ENCODE data around the gene PARK7. TPM values are rescaled to one million over a fixed set of nuclear protein-coding genes. Genes with fewer than 3 reads are reported as not detected.
"Not testable (repeated sequence)": the region's sequence is repeated elsewhere in the genome, so short reads cannot be mapped to it uniquely, and the experiment has no call there.

PARK7 gene
- polyA plus RNA-seq, 12 donors: 238 to 336 (median 303) TPM; not detected in 1

DNA sequence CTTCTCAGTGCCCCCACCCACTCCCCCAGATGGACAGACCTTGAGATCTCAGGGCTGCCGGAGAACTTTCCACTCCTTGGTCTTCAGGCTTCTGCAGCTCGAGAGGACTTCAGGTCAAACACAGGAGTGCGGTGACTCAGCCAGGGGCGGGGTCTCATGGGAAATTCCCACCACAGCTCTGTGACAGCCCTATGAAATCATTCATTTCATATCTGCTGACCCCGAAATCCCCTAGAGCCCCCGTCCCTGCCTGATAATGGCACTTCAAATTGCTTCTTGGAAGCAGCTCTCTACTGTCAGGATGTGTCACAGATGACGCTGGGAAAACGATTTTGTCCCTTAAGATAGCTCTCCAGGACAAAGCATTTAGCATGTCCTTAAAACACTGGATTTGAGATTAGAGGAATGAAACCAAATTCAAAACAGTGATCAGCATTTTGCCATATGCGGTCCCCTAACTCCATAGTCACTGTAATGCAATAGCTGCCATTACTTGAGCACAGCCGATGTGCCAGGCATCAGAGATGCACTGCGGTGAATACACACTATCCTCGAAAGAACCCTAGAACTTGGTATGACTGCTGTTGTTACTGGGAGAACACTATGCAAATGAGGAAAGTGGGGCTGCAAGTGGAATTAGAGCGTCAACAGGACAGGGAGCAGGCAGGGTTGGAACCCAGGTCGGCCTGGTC, 20.6 kb upstream of the PARK7 start, which contains the start of gene TNFRSF9:
Gene TNFRSF9, minus strand, starts transcription at position 95 of the 692 bp plus-strand sequence. CDS start 845 bp downstream, outside the sequence.
- DNase-seq: no peak

DNA sequence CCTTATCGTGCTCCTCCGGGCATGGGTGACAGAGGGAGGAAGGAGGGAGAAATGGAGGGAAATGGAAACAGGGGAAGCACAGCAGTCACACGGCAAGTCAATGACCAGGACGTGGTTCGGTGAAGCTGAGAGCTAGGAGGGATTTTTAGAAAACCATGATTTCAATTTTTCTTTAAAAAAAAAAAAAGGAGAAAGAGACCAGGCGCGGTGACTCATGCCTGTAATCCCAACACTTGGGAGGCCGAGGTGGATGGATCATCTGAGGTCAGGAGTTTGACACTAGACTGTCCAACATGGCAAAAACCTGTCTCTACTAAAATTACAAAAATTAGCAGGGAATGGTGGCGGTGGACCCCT, 20.1 kb upstream of the PARK7 start:
- DNase-seq: no peak

DNA sequence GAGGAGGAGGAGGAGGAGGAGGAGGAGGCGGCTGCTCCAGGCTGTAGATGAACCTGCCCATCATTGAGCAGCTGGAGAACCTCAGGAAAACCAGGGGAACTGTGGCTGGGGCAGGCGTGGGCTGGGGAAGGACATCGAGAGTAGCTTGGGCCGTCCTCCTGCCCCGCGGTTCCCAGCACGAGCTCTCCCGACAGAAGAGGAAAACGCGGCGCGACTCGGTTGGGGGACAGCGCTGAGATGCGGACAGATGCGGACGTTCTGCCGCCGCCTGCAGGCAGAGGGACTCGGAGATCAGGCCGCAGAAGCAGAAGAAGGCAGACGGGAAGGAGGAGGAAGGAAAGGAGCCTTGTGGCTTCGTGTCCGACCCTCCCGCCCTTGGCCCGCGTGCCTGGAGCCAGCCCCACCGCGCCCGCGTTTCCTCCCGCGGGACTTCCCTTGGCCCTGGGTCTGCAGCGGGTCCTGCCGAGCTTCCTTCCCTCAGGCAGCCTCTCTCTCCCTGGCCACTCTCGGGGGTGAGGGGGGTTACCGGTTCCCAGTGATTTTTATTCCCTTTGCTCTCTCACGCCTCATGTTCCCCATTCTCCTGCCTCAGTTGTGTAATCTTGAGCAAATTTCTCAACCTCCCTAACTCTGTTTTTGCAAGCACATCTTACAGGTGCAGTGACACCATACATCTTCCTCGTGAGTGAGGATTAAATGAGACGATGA, 19.1 kb upstream of the PARK7 start:
- peak; percentile 57 for DNase-seq

DNA sequence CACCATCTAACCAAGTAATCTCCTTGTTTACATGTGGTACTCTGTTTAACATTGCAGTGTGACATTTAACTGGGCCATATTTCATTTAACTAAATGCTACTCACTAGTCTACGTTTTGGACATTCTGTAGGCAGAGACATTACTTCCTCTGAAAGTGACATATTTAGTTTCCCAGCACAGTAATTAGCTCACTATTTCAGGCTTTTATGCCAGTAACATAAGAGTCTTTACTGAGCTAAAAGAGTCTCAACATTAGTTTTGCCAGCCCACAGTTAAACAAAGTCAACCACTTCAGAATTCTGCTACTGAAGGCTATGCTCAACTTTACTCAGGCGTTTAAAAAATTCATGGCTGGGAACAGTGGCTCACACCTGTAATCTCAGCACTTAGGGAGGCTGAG, 18.3 kb upstream of the PARK7 start:
- DNase-seq: no peak

DNA sequence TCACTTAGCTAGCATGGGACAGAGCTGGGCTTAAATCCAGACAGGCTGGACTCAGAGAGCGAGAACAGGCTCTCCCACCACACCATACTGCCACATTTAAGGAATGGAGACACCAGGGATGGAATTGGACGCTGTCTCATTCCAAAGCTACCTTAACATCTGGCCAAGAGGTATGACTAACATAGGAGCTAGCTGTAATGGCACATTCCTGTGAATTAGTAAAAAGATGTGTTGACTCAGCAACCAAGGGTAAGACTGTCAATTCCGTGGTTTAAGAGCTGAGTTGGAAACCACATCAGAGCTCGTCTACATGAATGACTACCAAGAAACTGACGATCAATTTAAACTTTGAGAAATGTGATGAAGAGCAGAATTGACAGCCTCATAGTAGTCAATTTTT, 12.6 kb upstream of the PARK7 start:
- DNase-seq: no peak

DNA sequence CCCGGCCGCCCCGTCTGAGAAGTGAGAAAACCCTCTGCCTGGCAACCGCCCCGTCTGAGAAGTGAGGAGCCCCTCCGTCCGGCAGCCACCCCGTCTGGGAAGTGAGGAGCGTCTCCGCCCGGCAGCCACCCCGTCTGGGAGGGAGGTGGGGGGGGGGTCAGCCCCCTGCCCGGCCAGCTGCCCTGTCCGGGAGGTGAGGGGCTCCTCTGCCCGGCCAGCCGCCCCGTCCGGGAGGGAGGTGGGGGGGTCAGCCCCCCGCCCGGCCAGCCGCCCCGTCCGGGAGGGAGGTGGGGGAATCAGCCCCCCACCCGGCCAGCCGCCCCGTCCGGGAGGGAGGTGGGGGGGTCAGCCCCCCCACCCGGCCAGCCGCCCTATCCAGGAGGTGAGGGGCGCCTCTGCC, 8.7 kb upstream of the PARK7 start:
- DNase-seq: not testable (repeated sequence)

DNA sequence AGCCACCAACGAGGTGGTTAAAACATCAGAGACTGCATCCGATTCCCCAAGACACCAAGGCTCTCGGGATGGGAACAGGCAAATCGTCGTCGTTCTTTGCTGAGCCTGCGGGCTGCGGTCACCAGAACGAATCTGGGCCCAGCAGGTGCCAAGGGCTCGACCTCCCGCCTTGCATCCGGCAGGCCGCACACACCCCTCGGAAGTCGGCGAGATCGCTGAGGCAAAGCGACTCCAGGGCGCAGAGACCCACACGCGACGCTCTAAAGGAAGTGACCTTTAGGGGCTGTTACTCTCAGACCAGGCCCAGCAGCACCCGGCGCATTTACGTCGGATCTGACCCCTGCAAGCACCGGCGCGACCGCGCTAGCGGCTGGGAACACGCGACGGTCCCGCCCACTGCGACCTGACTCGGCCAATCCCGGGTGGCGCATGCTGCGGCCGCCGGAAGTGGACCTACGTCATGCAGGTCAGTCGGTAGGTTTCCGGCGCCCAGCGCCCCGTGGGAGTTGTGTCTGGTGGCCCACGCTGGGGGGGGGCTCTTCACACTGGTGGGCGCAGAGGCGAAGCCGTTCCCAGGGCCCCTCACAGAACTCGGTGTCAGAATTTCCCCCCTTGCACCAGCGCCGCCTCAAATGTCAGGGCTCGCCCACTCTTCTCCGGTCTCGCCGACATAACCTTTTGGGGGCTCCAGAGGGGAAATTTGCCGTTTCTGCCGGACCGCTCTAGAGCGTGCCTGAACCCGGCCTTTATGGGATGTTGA, 7.5 kb upstream of the PARK7 start:
- peak; percentile 92 for DNase-seq

DNA sequence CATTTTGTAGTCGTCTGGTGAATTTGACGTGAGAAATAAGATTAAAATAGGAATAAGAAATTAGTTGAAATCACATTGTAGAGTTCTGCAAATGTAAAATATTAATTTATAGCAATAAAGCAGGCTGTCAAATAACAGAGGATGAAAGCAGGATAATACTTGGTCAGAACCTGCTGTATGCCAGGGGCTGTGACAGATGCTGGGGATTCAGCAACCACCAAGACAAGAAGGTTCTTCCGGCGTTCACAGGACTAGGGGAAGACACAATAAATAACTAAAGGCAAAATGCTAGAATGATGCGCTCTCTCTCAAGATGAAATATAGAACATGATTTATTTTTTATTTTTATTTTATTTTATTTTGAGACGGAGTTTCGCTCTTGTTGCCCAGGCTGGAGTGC, 6.8 kb upstream of the PARK7 start:
- DNase-seq: no peak

DNA sequence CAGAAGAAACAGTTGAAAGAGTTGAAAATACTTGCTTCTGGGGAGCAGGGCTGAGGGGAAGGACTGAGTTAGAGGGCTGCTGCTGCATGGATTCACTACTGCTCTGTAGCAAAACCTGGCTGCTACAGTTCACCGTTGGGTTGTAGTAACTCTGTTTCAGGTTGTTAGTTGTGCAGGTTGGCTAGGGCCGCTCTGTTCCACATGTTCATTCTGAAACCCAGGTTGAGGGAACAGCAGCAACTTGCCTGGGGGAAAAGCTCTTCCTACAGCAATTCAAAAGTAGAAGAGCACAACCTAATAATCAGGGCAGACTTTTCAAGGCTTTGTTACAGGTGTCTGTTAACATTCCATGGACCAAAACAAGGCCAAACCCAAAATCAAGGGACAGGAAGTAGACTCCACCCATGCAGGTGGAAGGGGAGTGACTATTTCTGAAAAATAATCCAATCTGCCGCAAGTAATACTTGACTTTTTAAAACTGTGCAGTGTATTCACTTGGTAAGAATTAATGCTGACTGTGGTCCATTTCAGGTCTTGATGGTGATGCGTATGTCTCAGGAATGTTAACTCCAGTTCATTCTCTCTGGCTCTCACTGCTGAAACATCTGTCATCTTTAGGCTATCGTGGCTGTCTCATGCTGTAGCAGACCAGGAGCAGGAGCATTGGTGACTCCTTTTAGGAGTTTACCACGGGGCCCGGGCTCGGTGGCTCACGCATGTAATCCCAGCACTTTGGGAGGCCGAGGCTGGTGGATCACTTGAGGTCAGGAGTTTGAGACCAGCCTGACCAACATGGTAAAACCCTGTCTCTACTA, 5.1 kb upstream of the PARK7 start:
- DNase-seq: no peak

DNA sequence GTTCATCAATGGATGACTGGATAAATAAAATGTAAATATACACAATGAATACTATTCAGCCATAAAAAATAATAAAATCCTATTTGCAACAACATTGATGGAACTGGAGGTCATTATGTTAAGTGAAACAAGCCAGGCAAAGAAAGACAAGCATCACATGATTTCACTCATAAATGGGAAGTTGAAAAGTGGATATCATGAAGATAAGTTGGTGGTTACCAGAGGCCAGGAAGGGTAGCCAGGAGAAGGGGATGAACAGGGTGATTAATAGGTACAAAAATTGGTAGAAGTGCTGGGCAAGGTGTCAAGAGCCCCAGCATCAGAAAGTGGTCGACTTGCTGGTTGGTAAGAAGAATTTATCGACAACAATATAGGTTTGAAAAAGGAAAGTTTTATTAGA, 1.3 kb upstream of the PARK7 start:
- DNase-seq: no peak

DNA sequence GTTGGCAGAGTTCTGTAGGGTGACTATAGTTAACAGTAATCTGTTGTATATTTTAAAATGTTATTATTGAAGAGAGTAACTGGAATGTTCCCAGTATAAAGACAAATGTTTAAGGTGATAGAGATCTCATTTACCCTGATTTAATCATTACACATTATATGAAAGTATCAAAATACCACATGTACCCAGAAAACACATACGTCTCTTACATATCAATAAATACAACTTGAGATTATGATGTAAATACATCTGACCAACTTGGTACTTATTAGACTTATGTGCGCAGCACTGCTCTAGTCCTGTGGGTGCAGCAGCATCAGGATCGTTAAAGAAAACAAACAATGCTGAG, 670 bp upstream of the PARK7 start:
- no peak for DNase-seq

DNA sequence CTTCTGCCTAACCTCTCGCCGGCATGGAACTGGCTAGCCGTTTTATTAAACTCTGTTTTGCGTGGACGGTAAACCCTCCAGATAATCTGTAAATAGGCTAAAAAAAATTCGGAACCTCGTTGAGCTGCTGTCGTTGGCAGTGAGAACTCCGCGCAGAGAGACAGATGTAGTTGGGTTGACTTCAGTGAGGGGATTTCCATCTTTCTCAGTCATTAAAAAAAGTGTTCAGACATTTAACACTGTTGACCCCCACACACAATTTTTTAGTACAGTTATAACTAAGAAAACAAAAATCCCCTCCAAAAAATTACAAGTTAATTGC, 464 bp downstream of the PARK7 start:
- DNase-seq: no peak

DNA sequence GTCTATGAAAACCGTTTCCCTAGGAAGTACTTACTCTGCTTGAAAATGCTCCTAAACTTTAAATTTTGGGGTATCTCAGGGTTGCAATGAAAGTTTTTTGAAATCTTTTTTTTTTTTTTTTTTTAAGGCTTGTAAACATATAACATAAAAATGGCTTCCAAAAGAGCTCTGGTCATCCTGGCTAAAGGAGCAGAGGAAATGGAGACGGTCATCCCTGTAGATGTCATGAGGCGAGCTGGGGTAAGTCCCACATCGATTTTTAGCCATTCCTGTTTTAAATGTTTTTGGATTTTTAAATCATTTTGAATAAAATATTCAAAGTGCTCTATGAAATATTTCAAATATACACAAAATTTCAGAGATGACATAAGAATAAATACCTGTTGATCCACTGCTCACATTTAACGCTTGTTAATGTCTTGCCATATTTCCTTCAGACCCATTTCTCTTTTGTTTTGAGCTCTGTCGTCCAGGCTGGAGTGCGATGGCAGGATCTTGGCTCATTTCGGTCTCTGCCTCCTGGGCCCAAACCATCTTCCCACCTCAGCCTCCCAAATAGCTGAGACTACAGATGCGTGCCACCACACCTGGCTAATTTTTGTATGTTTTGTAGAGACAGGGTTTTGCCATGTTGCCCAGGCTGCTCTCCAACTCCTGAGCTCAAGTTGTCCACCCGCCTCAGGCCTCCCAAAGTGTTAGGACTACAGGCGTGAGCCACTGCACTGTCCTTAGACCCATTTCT, 1.3 kb downstream of the PARK7 start:
- DNase-seq: no peak

DNA sequence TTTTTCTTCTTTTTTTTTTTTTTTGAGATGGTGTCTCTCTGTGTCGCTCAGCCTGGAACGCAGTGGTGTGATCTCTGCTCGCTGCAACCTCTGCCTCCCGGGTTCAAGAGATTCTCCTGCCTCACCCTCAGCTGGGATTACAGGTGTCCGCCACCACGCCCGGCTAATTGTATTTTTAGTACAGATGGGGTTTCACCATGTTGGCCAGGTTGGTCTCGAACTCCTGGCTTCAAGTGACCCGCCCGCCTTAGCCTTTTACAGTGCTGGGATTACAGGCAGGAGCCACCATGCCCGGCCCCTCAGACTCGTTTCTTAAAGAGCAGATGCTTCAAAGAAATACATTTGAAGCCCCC, 1.8 kb downstream of the PARK7 start:
- not testable (repeated sequence) for DNase-seq

DNA sequence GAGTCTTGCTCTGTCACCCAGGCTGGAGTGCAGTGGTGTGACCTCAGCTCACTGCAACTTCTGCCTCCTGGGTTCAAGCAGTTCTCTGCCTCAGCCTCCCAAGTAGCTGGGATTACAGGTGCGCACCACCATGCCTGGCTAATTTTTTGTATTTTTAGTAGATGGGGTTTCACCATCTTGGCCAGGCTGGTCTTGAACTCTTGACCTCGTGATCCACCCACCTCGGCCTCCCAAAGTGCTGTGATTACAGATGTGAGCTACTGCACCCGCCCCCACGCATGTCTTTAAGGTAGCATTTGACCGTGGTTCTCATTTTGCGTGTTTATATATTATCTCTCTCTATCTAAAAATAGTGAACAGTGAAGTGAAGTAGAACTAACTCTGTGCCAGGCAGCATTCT, 2.3 kb downstream of the PARK7 start:
- not testable (repeated sequence) for DNase-seq

DNA sequence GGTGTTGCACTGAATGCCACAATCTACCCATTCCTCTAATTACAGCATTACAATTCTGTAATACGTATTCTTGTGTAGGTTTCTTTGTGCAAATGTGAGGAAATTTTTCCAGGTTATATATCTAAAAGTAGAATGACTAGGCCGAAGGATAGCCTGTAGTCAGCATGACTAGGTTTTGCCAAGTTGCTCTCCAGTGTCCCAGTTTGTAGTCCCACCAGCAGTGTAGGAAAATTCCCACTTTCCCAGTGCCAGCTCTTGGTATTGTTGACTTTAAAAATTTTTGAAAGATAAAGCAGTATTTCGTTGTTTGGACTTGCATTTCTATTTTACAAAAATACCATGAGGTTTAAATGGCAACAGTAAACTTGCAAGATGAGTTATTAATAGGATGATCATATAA, 3.0 kb downstream of the PARK7 start:
- DNase-seq: no peak

DNA sequence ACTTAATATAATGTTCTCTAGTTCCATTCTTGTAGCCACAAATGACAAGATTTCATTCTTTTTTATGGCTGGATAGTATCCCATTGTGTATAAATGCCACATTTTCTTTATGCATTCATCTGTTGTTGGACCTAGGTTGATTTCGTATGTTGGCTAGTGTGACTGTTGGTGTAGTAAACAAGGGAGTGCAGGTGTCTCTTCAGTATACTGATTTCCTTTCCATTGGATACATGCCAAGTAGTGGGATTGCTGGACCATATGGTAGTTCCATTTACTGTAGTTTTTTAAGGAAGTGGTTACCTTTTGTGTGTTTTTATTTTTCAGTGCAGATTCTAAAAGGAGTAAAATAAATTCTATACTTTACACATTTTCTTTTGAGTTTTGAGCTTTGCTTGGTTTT, 5.7 kb downstream of the PARK7 start:
- no peak for DNase-seq

DNA sequence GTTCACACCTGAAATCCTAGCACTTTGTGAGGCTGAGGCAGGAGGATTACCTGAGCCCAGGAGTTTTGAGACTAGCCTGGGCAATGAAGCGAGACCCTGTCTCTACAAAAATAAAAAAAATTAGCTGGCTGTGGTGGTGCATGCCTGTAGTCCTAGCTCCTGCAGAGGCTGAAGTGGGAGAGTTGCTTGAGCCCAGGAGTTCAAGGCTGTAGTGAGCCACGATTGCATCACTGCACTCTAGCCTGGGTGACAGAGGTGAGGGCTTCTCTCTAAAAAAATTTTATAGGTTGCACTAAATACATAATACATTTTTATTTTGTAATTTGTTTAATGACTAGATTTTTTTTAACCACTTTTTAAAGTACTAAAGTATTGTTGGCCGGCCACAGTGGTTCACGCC, 6.1 kb downstream of the PARK7 start:
- DNase-seq: no peak

DNA sequence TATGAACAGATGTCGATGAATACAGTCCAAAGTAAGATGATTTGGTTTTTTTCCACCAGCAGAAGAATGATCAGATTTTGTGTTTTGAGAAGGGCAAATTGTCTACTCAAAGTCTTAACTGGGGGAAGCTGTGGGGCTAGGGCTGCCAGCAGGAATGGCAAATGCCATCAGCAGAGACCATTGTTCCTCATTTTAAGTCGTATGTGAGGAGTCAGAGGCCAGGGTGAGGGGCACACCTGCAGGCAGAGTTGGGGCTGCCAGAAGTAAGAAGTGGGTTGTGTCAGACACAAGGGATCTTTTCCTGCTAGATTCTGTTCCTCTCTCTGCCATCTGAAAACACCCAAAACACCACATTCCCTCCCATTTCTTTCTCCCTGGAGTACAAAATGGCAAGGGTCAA, 8.7 kb downstream of the PARK7 start:
- DNase-seq: no peak

DNA sequence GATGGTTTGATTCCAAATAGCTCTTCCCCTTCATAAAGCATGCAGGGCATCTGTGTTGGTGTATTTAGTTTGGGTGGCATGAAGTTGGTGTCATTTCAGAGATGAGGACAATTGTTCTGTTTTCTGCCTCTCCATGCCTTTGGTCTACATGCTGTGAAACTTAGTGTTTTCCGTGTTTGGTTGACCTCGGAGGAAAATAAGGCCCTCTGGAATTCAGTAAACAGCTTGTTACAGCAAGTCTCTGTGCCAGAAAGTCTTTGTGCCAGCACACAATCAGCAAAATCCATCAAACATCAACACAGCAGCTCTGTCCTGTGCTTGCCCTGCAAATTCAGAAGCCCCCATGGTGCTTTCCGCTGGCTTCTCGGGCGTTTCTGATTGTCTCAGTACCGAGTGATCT, 9.5 kb downstream of the PARK7 start:
- DNase-seq: no peak

DNA sequence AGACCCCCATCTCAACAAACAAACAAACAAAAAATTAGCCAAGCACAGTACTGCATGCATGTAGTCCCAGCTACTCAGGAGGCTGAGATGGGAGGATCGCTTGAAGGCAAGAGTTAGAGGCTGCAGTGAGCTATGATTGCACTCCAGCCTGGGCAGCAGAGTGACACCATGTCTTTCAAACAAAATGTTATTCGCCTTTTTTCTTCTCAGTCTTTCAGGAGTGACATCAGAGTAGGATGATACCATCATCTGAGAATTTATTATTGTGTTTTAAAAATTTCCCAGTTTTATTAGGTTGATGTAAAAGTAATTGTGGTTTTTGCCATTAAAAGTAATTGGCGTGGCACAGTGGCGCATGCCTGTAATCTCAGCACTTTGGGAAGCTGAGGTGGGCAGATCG, 10.8 kb downstream of the PARK7 start:
- DNase-seq: no peak

DNA sequence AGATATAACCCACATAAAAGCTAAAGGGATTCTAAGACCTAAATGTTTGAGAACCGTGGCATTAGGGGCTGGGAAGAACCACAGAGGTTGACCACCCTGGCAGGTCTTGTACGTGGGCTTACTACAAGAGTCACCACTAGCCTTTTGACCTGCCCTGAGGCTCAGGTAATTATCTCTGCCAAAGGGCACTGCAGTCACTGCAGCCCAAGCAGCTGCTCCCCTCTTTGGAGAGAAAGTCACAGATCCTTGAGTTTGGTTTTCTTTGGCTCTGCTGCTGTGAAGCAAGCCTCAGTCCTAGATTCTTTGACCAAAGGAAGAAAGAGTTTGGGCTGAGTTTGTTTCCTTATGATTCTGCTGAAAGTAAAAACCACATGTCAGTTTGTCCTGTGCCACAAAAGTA, 11.6 kb downstream of the PARK7 start:
- DNase-seq: no peak

Measured in muscle of arm (tissue), 12 donors.